D721Med (cell line): ENCODE data around the gene CCDC197.

Experiments
- DNase-seq: peaks from one replicate; pipeline ENCODE4 v3.0.0; 2011; ENCODE audit warnings: low spot score; ENCODE audit not compliant: insufficient read length
- FAIRE-seq: peaks from 2 replicates; lab custom pipeline; 2011; peaks lifted over from hg19 to GRCh38; lab: Jason Lieb, UNC
- CTCF ChIP-seq: IDR thresholded peaks from 2 replicates; pipeline ENCODE4 v1.5.1; 2012; ENCODE audit warnings: mild to moderate bottlenecking, control low read depth; ENCODE audit not compliant: insufficient read depth; ENCODE audit errors: missing control alignments

The CCDC197 gene

GRCh38 chr14:94001016-94001415 is 3.9 kb downstream of the CCDC197 start:
- TF ChIP-seq CTCF: no peak

GRCh38 chr14:94001501-94002396 is 4.6 kb downstream of the CCDC197 start:
- TF ChIP-seq CTCF: peak; percentile 96
- FAIRE-seq (peak; percentile 29), DNase-seq (peak; percentile 83)

More at GRCh38 chr14:94001016-94001415, 3.9 kb downstream of the CCDC197 start:
- no peak for DNase-seq
- no peak for FAIRE-seq

GRCh38 chr14:94003397-94003796 is 6.3 kb downstream of the CCDC197 start:
- TF ChIP-seq CTCF: no peak
- no peak for FAIRE-seq
- DNase-seq: no peak

- no peak for DNase-seq
- TF ChIP-seq CTCF: no peak
- FAIRE-seq: no peak
Measured at GRCh38 chr14:94004015-94004414, 6.9 kb downstream of the CCDC197 start.

GRCh38 chr14:94005324-94006073 is 8.4 kb downstream of the CCDC197 start:
- no peak for DNase-seq
- FAIRE-seq: no peak
- TF ChIP-seq CTCF: peak; percentile 26

GRCh38 chr14:94008234-94008633 is 11.1 kb downstream of the CCDC197 start:
- no peak for DNase-seq
- no peak for FAIRE-seq
- TF ChIP-seq CTCF: no peak

GRCh38 chr14:94009767-94010166 is 12.7 kb downstream of the CCDC197 start:
- no peak for FAIRE-seq

More at GRCh38 chr14:94009767-94010166, 12.7 kb downstream of the CCDC197 start:
- no peak for TF ChIP-seq CTCF
- DNase-seq: no peak
